K562 (cell line): Measurements from ENCODE around the gene DNAJB7.

Source experiments
- CREB1 ChIP-seq, 2 experiments: sonication (generic) in 1 of 2; formaldehyde crosslinking in 1 of 2; IDR thresholded peaks; 2 replicates each; pipeline versions ENCODE4 v1.6.1 to v1.8.0; 2012 to 2022; ENCODE audit warnings: inconsistent platforms in 1 of 2, mild to moderate bottlenecking in 1 of 2, missing genetic modification reagents in 1 of 2, moderate library complexity in 1 of 2
- CTCF ChIP-seq, 3 experiments: IDR thresholded peaks in 2 of 3; conservative IDR thresholded peaks in 1 of 3; 2 replicates each; pipeline ENCODE4 v1.5.1; 2011 to 2012; ENCODE audit warnings: low read length in 3 of 3, mild to moderate bottlenecking in 3 of 3, control low read depth in 2 of 3, improper control_type of control experiment in 1 of 3, inconsistent platforms in 1 of 3, low read depth in 1 of 3, mixed read lengths in 1 of 3, moderate library complexity in 1 of 3; ENCODE audit not compliant: insufficient read depth in 2 of 3
- EP300 ChIP-seq: IDR thresholded peaks from 2 replicates; pipeline ENCODE4 v1.6.1; 2012; ENCODE audit warnings: low read length, improper control_type of control experiment
- GTF3C2 ChIP-seq: IDR thresholded peaks from 3 replicates; pipeline ENCODE4 v1.6.1; 2011; ENCODE audit warnings: borderline replicate concordance, mild to moderate bottlenecking, moderate library complexity; ENCODE audit not compliant: insufficient read length; ENCODE audit errors: extremely low read depth
- L3MBTL2 ChIP-seq: fragments of 450-650 bp; IDR thresholded peaks from 2 replicates; pipeline ENCODE4 v1.6.1; 2016; ENCODE audit warnings: mild to moderate bottlenecking, moderate library complexity
- LEF1 ChIP-seq: fragments of 450-650 bp; IDR thresholded peaks from 2 replicates; pipeline ENCODE4 v1.6.1; 2016; ENCODE audit warnings: mild to moderate bottlenecking
- NCOA1 ChIP-seq: fragments of 450-650 bp; IDR thresholded peaks from 2 replicates; pipeline ENCODE4 v1.6.1; 2016; ENCODE audit warnings: low read depth
- RBFOX2 ChIP-seq: fragments of 200-400 bp; formaldehyde crosslinking; IDR thresholded peaks from 2 replicates; pipeline ENCODE4 v1.6.1; 2017; ENCODE audit warnings: low read depth, mild to moderate bottlenecking, low read length, moderate library complexity
- RFX1 ChIP-seq: fragments of 450-650 bp; IDR thresholded peaks from 2 replicates; pipeline ENCODE4 v1.6.1; 2016; ENCODE audit warnings: mild to moderate bottlenecking, moderate library complexity
- USF2 ChIP-seq: sonication (generic); formaldehyde crosslinking; IDR thresholded peaks from 2 replicates; pipeline ENCODE4 v1.5.0; 2020; ENCODE audit warnings: missing genetic modification reagents
- TF ChIP-seq, protein P1 (sequence below): fragments of 250-450 bp; sonication (Bioruptor Pico); IDR thresholded peaks from 2 replicates; pipeline ENCODE4 v1.8.0; 2022; ENCODE audit warnings: moderate library complexity, mild to moderate bottlenecking, inconsistent platforms

DNA sequence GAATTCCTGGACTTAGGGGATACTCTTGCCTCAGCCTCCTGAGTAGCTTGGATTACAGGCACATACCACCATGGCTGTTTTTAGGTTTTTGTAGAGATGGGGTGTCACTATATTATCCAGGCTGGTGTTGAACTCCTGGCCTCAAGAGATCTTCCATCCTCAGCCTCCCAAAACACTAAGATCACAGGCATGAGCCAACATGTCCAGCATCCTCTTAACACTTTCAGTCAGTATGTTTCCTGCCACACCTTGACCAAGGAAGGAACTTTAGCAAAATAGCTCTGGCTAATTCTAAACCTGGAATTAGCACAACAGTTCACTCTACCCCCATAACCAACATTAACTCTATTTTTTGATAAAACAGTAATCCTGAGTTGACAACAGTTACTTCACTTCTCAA, 27.2 kb upstream of the DNAJB7 start:
- no peak for TF ChIP-seq RBFOX2
- TF ChIP-seq GTF3C2, result no peak
- no peak for TF ChIP-seq CTCF (IDR thresholded peaks at IDR 0.05 in 2 of 3, conservative IDR thresholded peaks at IDR 0.05 in 1 of 3; ENCODE audit: insufficient read depth in 2 of 3, low read depth in 1 of 3, low read length in 3 of 3)
- TF ChIP-seq EP300, result no peak
- TF ChIP-seq, protein P1, sequence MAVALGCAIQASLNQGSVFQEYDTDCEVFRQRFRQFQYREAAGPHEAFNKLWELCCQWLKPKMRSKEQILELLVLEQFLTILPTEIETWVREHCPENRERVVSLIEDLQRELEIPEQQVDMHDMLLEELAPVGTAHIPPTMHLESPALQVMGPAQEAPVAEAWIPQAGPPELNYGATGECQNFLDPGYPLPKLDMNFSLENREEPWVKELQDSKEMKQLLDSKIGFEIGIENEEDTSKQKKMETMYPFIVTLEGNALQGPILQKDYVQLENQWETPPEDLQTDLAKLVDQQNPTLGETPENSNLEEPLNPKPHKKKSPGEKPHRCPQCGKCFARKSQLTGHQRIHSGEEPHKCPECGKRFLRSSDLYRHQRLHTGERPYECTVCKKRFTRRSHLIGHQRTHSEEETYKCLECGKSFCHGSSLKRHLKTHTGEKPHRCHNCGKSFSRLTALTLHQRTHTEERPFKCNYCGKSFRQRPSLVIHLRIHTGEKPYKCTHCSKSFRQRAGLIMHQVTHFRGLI (CRISPR knock-in tag), result no peak
- TF ChIP-seq CREB1 (IDR thresholded peaks at IDR 0.05), result no peak
- no peak for TF ChIP-seq CREB1 (CRISPR knock-in tag; IDR thresholded peaks at IDR 0.05)
- TF ChIP-seq RFX1, result no peak
- TF ChIP-seq LEF1, result no peak
- no peak for TF ChIP-seq NCOA1
- no peak for TF ChIP-seq L3MBTL2
- no peak for TF ChIP-seq USF2 (CRISPR knock-in tag)
